ENCODE data around the gene PHF19. TPM values are rescaled to one million over a fixed set of nuclear protein-coding genes. Genes with fewer than 3 reads are reported as not detected.

The PHF19 gene
- total and polyA plus RNA-seq, 10 of the 15 experiments (the other 5 are each of a cell fraction or from before 2014, with no cell fraction given) = 26.0 to 133 (median 87.7) TPM

- no peak overlapping the region for H3K9ac ChIP-seq (ENCODE audit: control insufficient read depth, insufficient read depth, low read length)
- intact Hi-C loops (cut with micrococcal nuclease; ENCODE audit: unreplicated experiment) = no loop called here
- no TSS peak for BruUV-seq (replicated peaks)
- in situ Hi-C loops (cut with MboI) = no loop called here
- H4K20me1 ChIP-seq (ENCODE audit: control insufficient read depth, insufficient read depth) = no peaks in the 10 kb centered on the region
- ATAC-seq = no peak
- H3K4me1 ChIP-seq (ENCODE audit: control insufficient read depth, insufficient read depth, low read length) = peaks cover 22% of the 10 kb centered on the region
- POLR2A ChIA-PET = interaction anchor here (0.6 to 15.6 kb wide), 4 partner anchors 9 to 315 kb away, joined by 3 to 383 read pairs (median 6); partner anchors contain the start of gene TRAF1
- H3K4me2 ChIP-seq (ENCODE audit: control insufficient read depth, insufficient read depth) = no peak overlapping the region
- CTCF ChIA-PET = interaction anchor here (0.6 to 4.2 kb wide), 5 partner anchors 15 to 301 kb away, joined by 3 to 14 read pairs (median 6); no protein-coding TSS in a partner anchor
- no peaks in the 10 kb centered on the region for H3K27me3 ChIP-seq (replicated peaks in 1 of 2; ENCODE audit: control insufficient read depth in 2 of 2, insufficient read depth in 2 of 2, low read length in 1 of 2)
- H3K4me3 ChIP-seq = no peak overlapping the region
- H3K27ac ChIP-seq (ENCODE audit: control insufficient read depth, insufficient read depth) = no peak overlapping the region
- H3K36me3 ChIP-seq (ENCODE audit: control insufficient read depth in 2 of 2, insufficient read depth in 2 of 2, low read length in 1 of 2) = no peaks in the 10 kb centered on the region
- SMC1A ChIA-PET (ENCODE audit: uncharacterized antibody, unreplicated experiment) = interaction anchor here (0.8 to 23.6 kb wide), 5 partner anchors 8 to 44 kb away, joined by 3 to 522 read pairs (median 5); partner anchors contain the start of gene TRAF1
- WGBS (ENCODE audit: insufficient coverage, insufficient replicate concordance, low lambda C conversion rate, missing lambda C conversion rate) = 78% methylated on average over 3 of the region's 3 CpGs
- H3K79me2 ChIP-seq (ENCODE audit: control insufficient read depth, insufficient read depth, low read length) = peaks cover 2% of the 10 kb centered on the region
- no peak for FAIRE-seq
- DNase-seq (ENCODE audit: low read depth, low spot score) = no peak
- TF ChIP-seq CEBPZ (IDR thresholded peaks at IDR 0.05; ENCODE audit: low read depth, low read length) (no peak), TCF3 (IDR thresholded peaks at IDR 0.05; ENCODE audit: borderline replicate concordance, insufficient read depth, low read depth, low read length) (no peak), CBX3 (IDR thresholded peaks at IDR 0.05; ENCODE audit: borderline replicate concordance, low read depth) (no peak), NR2C2 (IDR thresholded peaks at IDR 0.05; ENCODE audit: borderline replicate concordance, control insufficient read depth, insufficient read length, low read depth) (no peak), MTA2 (IDR thresholded peaks at IDR 0.05; ENCODE audit: low read depth) (no peak), USF1 (IDR thresholded peaks at IDR 0.05; ENCODE audit: borderline replicate concordance, extremely low read length, insufficient read depth, low read depth, low read length) (no peak), RELA (IDR thresholded peaks at IDR 0.05; ENCODE audit: borderline replicate concordance, partially characterized antibody) (no peak), E4F1 (IDR thresholded peaks at IDR 0.05; ENCODE audit: borderline replicate concordance, partially characterized antibody) (no peak), ZNF592 (IDR thresholded peaks at IDR 0.05) (no peak)
- TF ChIP-seq, protein P1, sequence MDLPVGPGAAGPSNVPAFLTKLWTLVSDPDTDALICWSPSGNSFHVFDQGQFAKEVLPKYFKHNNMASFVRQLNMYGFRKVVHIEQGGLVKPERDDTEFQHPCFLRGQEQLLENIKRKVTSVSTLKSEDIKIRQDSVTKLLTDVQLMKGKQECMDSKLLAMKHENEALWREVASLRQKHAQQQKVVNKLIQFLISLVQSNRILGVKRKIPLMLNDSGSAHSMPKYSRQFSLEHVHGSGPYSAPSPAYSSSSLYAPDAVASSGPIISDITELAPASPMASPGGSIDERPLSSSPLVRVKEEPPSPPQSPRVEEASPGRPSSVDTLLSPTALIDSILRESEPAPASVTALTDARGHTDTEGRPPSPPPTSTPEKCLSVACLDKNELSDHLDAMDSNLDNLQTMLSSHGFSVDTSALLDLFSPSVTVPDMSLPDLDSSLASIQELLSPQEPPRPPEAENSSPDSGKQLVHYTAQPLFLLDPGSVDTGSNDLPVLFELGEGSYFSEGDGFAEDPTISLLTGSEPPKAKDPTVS (IDR thresholded peaks at IDR 0.05; ENCODE audit: low read depth, low read length) = no peak
- RAD21 ChIA-PET (ENCODE audit: unreplicated experiment) = interaction anchor here (0.6 to 3.0 kb wide), 5 partner anchors 11 to 51 kb away, joined by 3 to 9 read pairs (median 4); no protein-coding TSS in a partner anchor
- H3K9me3 ChIP-seq (replicated peaks; ENCODE audit: control insufficient read depth, insufficient read depth, low read length) = no peaks in the 10 kb centered on the region
- no peak overlapping the region for H2AFZ ChIP-seq (ENCODE audit: control insufficient read depth, low read depth, low read length)
Observed at GRCh38 chr9:120883608-120883996, 6.6 kb upstream of the PHF19 start.

Measured in GM12878 (cell line).